G401 (cell line): ENCODE data around the gene ADAM19. TPM values are rescaled to one million over a fixed set of nuclear protein-coding genes. Genes with fewer than 3 reads are reported as not detected.
A peak's percentile ranks its signal among the peaks of the same experiment; 100 is the strongest.

Source experiments
- DNase-seq: peaks from one replicate; pipeline ENCODE4 v3.0.0-alpha.2; 2015; ENCODE audit warnings: low spot score
- in situ Hi-C: cut with HindIII; loops from 2 replicates; pipeline ENCODE4 v1.10.0; 2016; ENCODE audit warnings: low sequenced_read_pairs, mixed read lengths
- total RNA-seq: library from RNA; depleted of rRNA; stranded (reverse); fragments of >200 nt; shearing (Covaris generic); gene quantifications from 2 replicates; pipeline ENCODE4 v1.2.3, GENCODE V29; 2014

The ADAM19 gene
- total RNA-seq, 1 experiment from 2014 or later, result 0.17 TPM

DNA sequence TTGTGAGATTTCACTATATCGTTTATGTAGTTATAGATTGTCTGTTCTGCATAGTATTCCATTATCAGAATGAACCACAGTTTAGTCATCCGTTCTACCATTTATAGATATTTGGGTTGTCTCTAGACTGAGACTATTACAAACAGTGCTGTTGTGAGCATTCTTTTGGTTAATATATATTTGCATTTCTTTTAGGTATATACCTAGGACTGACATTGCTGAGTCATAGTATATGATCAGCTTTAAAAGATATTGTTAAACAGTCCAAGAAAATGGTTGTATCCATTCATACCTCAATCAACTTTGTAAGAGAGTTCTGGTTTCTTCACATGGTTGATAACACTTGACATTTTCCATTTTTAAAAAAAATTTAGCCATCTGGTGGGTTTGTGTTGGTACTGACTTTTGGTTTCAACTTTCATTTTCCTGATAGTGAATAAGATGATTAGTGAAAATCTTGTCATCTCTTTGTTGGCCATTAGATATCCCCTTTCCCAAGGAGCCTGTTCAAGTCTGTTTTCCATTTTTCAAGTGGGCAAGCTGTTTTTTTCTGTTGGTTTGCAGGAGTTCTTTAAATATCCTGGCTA, 22.9 kb upstream of the ADAM19 start:
- no peak for DNase-seq
- in situ Hi-C loops, result no loop called here

DNA sequence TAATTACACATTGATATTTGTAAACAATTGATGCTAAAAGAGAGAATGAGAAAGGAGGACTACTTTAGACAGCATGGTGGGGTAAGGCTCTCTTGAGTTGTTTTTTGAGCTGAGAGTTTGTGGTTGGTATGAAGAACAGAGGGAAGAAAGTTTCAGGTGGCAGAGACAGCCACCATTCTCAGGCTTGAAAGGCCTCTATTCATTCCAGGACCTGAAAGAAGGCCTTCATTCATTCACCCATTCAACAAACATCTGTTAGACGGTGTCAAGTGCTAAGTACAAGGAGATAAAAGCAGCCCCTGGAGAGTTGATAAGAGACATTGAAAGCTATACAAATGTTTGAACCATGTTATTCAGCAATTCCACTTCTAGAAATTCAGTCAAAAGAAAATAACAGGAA, 21.7 kb upstream of the ADAM19 start:
- DNase-seq, result no peak
- in situ Hi-C loops, result no loop called here

DNA sequence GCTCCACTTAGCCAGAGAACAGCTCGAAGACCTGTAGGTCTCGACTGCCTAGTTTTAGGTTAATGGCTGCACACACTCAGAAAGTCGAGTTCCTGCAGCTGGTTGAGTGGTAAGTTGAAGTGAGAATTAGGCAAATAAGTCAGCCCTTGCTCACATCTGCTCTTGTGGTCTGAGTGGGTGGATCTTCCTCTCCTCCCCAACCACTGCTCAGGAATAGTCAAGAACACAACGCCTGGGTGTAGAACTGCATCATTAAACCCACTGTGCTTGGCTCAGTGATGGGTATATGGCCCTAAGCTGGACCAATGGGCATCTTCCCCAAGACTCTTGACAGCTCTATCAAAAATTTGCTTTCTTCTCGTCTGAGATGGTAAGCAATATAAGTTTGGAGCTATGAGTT, 20.9 kb upstream of the ADAM19 start:
- DNase-seq, result no peak
- in situ Hi-C loops, result no loop called here

- in situ Hi-C loops, result no loop called here
- DNase-seq, result no peak
Measured at GRCh38 chr5:157594675-157595459, 19.3 kb upstream of the ADAM19 start.

GRCh38 chr5:157594257-157594656, 18.7 kb upstream of the ADAM19 start:
- DNase-seq, result no peak
- in situ Hi-C loops, result no loop called here

- in situ Hi-C loops, result no loop called here
- no peak for DNase-seq
Measured at GRCh38 chr5:157593052-157593757, 17.6 kb upstream of the ADAM19 start.

- no peak for DNase-seq
- in situ Hi-C loops, result no loop called here
Measured at GRCh38 chr5:157592594-157592993, 17.0 kb upstream of the ADAM19 start.

DNA sequence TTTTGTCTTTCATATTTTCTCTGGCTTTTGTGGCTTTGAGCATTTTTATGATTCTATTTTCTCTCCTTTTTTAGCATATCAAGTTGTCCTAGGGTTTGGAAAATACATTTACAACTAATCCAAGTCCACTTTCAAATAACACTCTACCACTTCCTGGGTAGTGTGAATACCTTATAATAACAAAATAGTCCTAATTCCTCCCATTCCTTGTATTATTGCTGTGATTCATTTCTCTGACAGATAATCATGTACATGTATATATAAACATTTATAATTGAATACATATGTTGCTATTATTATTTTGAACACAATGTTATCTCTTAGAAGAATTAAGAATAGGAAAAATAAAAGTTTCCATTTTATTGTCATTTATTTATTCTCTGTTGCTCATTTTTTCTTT, 14.9 kb upstream of the ADAM19 start:
- in situ Hi-C loops, result no loop called here
- DNase-seq, result no peak

DNA sequence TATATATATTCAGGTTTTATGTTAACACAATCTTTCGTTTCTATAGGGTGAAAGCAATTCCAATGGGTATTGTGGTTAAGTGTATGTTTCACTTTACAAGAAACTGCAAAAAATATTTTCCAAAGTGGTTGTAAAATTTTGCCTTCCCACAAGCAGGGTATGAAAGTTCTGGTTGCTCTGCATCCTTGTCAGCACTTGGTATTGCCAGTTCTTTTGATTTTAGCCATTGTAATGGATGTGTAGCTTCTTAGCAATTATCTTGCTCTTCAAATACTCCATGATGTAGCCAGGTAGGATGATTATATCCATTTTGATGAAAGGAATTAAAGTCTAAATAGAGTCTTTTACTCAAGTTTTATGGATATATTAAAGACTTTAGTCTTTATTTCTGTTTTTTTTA, 9.1 kb upstream of the ADAM19 start:
- in situ Hi-C loops, result no loop called here
- no peak for DNase-seq

DNA sequence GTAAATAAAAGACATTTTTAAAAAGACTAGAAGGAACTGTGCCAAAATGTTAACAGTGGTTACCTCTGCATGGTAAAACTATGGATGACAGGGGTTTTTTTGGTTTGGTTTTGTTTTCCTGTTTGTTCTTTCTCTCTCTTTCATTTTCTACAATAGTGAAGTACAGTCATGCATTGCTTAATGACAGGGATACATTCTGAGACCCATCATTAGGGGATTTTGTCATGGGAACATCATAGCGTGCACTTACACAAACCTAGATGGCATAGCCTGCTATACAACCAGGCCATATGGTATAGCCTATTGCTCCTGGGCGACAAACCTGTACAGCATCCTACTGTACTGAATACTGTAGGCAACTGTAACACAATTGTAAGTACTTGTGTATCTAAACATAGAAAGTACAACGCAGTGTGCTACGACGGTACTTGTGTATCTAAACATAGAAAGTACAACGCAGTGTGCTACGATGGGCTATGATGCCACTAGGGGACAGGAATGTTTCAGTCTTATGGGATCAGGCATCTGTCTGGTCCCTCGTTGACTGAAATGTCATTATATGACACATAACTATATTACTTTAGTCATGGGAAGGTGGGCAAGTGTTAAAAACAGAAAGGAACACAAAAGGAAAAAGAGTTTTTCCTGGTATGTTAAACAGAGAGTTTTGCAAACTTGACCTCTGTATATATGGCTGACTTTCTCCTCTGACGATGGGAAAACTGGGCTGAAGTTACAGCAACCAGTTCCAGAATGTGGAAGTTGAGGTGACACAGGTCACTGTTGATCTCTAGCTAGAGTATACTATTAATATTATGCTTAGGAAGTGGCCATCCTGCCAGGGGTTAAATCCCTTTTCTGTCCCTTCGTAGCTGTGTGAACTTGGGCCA, 7.4 kb upstream of the ADAM19 start:
- in situ Hi-C loops, result no loop called here
- DNase-seq, result no peak

- DNase-seq, result no peak
- in situ Hi-C loops, result no loop called here
Measured at GRCh38 chr5:157581901-157582300, 6.3 kb upstream of the ADAM19 start.

DNA sequence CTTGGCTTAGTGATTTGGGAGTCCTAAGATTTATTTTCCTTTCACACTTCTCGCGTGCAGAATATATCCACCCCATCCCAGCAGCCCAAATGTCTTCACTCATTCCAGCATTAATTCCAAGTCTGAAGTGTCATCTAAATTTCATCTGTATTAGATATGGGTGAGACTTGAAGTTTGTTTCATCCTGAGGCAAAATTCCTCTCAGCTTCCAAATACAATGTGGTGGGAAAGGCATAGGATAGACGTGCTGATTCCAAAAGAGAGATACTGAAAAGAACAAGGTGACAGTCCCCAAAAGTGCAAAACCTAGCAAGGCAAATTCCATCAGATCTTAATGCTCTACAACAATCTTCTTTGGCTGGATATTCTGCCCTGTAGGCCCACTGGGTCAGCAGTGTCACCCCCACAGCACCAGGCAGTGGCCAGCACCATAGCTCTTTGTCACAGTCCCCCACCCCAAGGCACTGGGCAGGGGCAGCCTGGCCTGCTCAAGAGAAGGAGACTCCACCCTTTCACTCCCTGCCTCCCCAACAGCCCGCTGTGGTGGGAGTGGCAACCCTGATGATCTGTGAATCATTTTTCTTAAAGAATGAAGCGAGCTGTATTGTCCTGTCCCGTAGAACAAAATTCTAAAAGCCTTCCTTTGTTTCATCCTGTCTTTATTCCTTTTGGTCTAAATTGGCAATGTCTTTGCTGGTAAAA, 2.7 kb upstream of the ADAM19 start:
- in situ Hi-C loops, result no loop called here
- no peak for DNase-seq

GRCh38 chr5:157576678-157577077, 1.1 kb upstream of the ADAM19 start:
- DNase-seq, result no peak
- in situ Hi-C loops, result no loop called here

GRCh38 chr5:157574456-157575380, 857 bp downstream of the ADAM19 start:
- in situ Hi-C loops, result no loop called here
- peak; percentile 43 for DNase-seq

DNA sequence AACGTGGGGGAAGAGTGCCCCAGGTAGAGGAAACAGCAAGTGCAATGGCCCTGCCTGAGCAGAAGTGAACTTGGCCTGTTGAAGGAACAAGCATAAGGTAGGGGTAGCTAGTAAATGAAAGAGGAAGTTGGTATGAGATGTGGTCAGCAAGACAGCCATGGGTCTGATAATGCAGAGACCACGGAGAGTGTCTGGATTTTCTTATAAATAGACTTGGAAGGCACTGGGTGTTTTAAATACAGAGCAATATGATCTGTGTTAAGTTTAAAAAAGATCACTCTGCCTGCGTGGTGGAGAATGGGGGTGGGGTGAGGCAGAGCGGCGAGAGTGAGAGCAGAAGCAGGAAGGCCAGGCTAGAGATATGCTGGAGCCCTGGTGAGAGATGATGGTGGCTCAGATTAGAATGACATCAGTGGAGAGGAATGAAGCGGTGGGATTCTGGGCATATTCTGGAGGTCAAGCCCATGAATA, 4.2 kb downstream of the ADAM19 start:
- in situ Hi-C loops, result no loop called here
- DNase-seq, result no peak

GRCh38 chr5:157570531-157571200, 4.9 kb downstream of the ADAM19 start:
- in situ Hi-C loops, result no loop called here
- DNase-seq, result no peak

DNA sequence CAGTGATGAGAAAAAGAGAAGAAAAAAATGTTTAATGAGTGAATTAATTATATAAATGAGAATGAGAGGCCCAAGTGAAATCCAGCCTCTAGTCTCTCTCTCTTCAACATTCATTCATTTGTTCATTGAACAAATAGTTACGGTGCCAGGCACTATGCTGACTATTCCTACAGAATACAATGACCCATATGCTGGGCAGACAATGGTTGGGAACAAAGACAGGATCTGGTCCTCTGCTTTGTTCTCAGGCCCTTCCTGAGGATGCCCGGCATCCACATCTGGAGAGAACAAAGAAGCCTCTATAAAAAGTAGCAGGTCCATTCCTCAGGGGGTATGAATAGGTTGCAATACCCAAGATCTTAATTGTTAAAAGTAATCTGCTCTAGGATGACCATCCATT, 6.9 kb downstream of the ADAM19 start:
- DNase-seq, result no peak
- in situ Hi-C loops, result no loop called here
